Endothelial cell of umbilical vein (primary cell): ENCODE results near the gene BPIFA1. TPM values are rescaled to one million over a fixed set of nuclear protein-coding genes. Genes with fewer than 3 reads are reported as not detected.

Experiments used
- BruUV-seq: library from RNA; stranded (reverse); fragments of 400-500 nt; replicated peaks from 2 replicates; lab custom pipeline; 2021; lab: Mats Ljungman, UMichigan
- CTCF ChIA-PET: fragments of 300-600, 350-600 bp; sonication (Branson Sonifier 250); formaldehyde crosslinking; loops from one replicate; lab custom pipeline; 2021; ENCODE audit warnings: antibody characterized with exemption, inconsistent platforms; lab: Charles Lee
- POLR2A ChIA-PET: fragments of 300-600, 350-600 bp; sonication (Branson Sonifier 250); formaldehyde crosslinking; loops from one replicate; lab custom pipeline; 2021; ENCODE audit warnings: antibody characterized with exemption, inconsistent platforms; lab: Charles Lee
- DNase-seq: peaks from one replicate; pipeline ENCODE4 v3.0.0-alpha.2; 2011; ENCODE audit warnings: low read depth, low spot score
- FAIRE-seq: peaks from 2 replicates; lab custom pipeline; 2011; peaks lifted over from hg19 to GRCh38; lab: Jason Lieb, UNC
- H2AFZ ChIP-seq: 2 replicates; pipeline ENCODE4 v1.6.0; 2012; ENCODE audit warnings: low read depth, low read length, control low read depth, inconsistent platforms
- H3K27ac ChIP-seq: 2 replicates; pipeline ENCODE4 v1.5.1; 2011; ENCODE audit warnings: low read depth, mild to moderate bottlenecking, control low read depth, low read length, moderate library complexity; ENCODE audit not compliant: insufficient read depth
- H3K27me3 ChIP-seq, 2 experiments: 2 replicates each; pipeline versions ENCODE4 v1.6.0 to v1.6.1; 2011; ENCODE audit warnings: low read length in 2 of 2, mixed read lengths in 1 of 2; ENCODE audit not compliant: control insufficient read depth in 2 of 2, insufficient read depth in 2 of 2
- H3K36me3 ChIP-seq, 2 experiments: 2 replicates in 1 of 2; 3 replicates in 1 of 2; pipeline ENCODE4 v1.5.1; 2011; ENCODE audit warnings: low read length in 2 of 2, mild to moderate bottlenecking in 1 of 2, moderate library complexity in 1 of 2; ENCODE audit not compliant: control insufficient read depth in 2 of 2, insufficient read depth in 2 of 2; ENCODE audit errors: extremely low read depth in 1 of 2
- H3K4me1 ChIP-seq: 3 replicates; pipeline ENCODE4 v1.5.1; 2011; ENCODE audit warnings: mild to moderate bottlenecking, low read length; ENCODE audit not compliant: control insufficient read depth, insufficient read depth; ENCODE audit errors: extremely low read depth
- H3K4me2 ChIP-seq: 2 replicates; pipeline ENCODE4 v1.6.1; 2011; ENCODE audit warnings: low read length, control low read depth, mixed read lengths; ENCODE audit not compliant: insufficient read depth
- H3K4me3 ChIP-seq, 3 experiments: fragments of 200-600 bp in 1 of 3; sonication (generic), shearing (Covaris generic) in 1 of 3; replicated peaks in 1 of 3; 2 replicates each; pipeline ENCODE4 v1.5.1; 2011 to 2016; ENCODE audit warnings: control low read depth in 3 of 3, low read length in 3 of 3, mild to moderate bottlenecking in 2 of 3, inconsistent platforms in 1 of 3, low read depth in 1 of 3, moderate library complexity in 1 of 3; ENCODE audit not compliant: insufficient read depth in 1 of 3
- H3K79me2 ChIP-seq: 2 replicates; pipeline ENCODE4 v1.6.0; 2012; ENCODE audit warnings: low read length, inconsistent platforms; ENCODE audit not compliant: control insufficient read depth, insufficient read depth
- H3K9ac ChIP-seq: replicated peaks from 2 replicates; pipeline ENCODE3; 2011; ENCODE audit warnings: low read length, control low read depth; ENCODE audit not compliant: insufficient read depth; ENCODE audit errors: extremely low read depth
- H3K9me1 ChIP-seq: replicated peaks from 3 replicates; pipeline ENCODE4 v1.6.0; 2011; ENCODE audit warnings: mild to moderate bottlenecking, low read length; ENCODE audit not compliant: control insufficient read depth, insufficient read depth; ENCODE audit errors: extremely low read depth
- H3K9me3 ChIP-seq: replicated peaks from 2 replicates; pipeline ENCODE4 v1.5.1; 2012; ENCODE audit warnings: low read length, inconsistent platforms; ENCODE audit not compliant: control insufficient read depth, insufficient read depth
- H4K20me1 ChIP-seq: replicated peaks from 2 replicates; pipeline ENCODE3; 2011; ENCODE audit warnings: mild to moderate bottlenecking, low read length; ENCODE audit not compliant: control insufficient read depth, insufficient read depth; ENCODE audit errors: extremely low read depth
- CTCF ChIP-seq, 2 donors: IDR thresholded peaks; 1 replicate in 1 of 2; 2 replicates in 1 of 2; pipeline ENCODE4 v1.5.1; 2011; ENCODE audit warnings: low read length in 2 of 2, mild to moderate bottlenecking in 2 of 2, moderate library complexity in 2 of 2, control low read depth in 1 of 2, inconsistent platforms in 1 of 2, low read depth in 1 of 2; ENCODE audit not compliant: insufficient read depth in 1 of 2; ENCODE audit errors: extremely low read depth in 1 of 2
- EZH2 ChIP-seq: IDR thresholded peaks from 2 replicates; pipeline ENCODE4 v1.6.1; 2012; ENCODE audit warnings: borderline replicate concordance, low read depth, mild to moderate bottlenecking, moderate library complexity, low read length, inconsistent platforms; ENCODE audit not compliant: severe bottlenecking
- FOS ChIP-seq: IDR thresholded peaks from 2 replicates; pipeline ENCODE4 v1.6.1; 2011; ENCODE audit warnings: mild to moderate bottlenecking, low read length, moderate library complexity, borderline replicate concordance; ENCODE audit not compliant: insufficient read depth
- GATA2 ChIP-seq: IDR thresholded peaks from 2 replicates; pipeline ENCODE4 v1.7.0; 2011; ENCODE audit warnings: low read depth, mild to moderate bottlenecking, moderate library complexity, mixed read lengths, low read length; ENCODE audit not compliant: insufficient read length, insufficient read depth
- JUN ChIP-seq: IDR thresholded peaks from 2 replicates; pipeline ENCODE4 v1.6.1; 2011; ENCODE audit warnings: borderline replicate concordance, low read depth; ENCODE audit not compliant: insufficient read length, insufficient read depth
- MYC ChIP-seq: IDR thresholded peaks from one replicate; pipeline ENCODE4 v1.6.1; 2011; ENCODE audit warnings: mild to moderate bottlenecking, low read depth, low read length
- POLR2A ChIP-seq: IDR thresholded peaks from 2 replicates; pipeline ENCODE4 v1.6.1; 2012; ENCODE audit warnings: low read depth, mild to moderate bottlenecking, control low read depth, low read length
- POLR2AphosphoS5 ChIP-seq: IDR thresholded peaks from 2 replicates; pipeline ENCODE4 v1.6.1; 2012; ENCODE audit warnings: low read depth, mild to moderate bottlenecking, control low read depth, low read length, moderate library complexity; ENCODE audit not compliant: insufficient read depth
- dilution Hi-C: fragments of 300-500 bp; cut with MboI; formaldehyde crosslinking; loops from one replicate; pipeline ENCODE4 v1.15.0; 2019; ENCODE audit warnings: low sequenced_read_pairs; ENCODE audit not compliant: extremely low pct_ligation_motif_present
- intact Hi-C: fragments of 100-400 bp; cut with micrococcal nuclease; formaldehyde crosslinking; loops from one replicate; pipeline ENCODE4 v1.10.0; 2022
- polyA plus RNA-seq, 4 experiments: library from polyadenylated mRNA; depleted of rRNA in 3 of 4; stranded (reverse) in 3 of 4; unstranded in 1 of 4; fragments of >200 nt; gene quantifications; 2 replicates each; pipeline versions ENCODE4 v1.2.1 to v1.2.3, GENCODE V29; 2011 to 2012; ENCODE audit warnings: missing spikeins in 1 of 4
- total RNA-seq: library from RNA; stranded (reverse); gene quantifications from 2 replicates; pipeline ENCODE4 v1.2.3, GENCODE V29; 2021
- TF ChIP-seq, protein P1 (sequence below): IDR thresholded peaks from 2 replicates; pipeline ENCODE4 v1.6.1; 2011; ENCODE audit not compliant: insufficient read depth, insufficient read length

Gene BPIFA1
- total and polyA plus RNA-seq, 2 donors (not counting 3 experiments of a cell fraction or from before 2014, with no cell fraction given), result not detected

DNA sequence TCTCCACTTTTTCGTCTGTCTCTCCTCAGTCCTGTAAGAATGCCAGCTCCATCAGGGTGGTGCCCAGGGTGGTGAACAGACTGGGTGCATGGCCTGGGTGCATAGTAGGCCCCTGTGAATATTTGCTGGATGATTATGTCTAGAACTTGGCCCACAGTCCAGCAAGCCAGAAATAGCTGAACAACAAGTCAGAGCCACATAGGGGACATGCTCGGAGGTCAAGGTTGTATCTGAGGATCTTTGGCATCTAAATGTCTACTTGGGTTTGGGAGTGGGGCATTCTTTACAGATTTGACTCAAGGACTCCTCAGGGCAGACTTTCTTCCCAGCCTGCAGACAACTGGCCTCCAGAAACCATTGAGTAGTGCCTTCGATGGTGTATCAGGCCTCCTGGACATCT lies 36.8 kb upstream of the BPIFA1 start:
- no peaks in the 10 kb centered on the region for H3K4me1 ChIP-seq
- no peak overlapping the region for H2AFZ ChIP-seq
- POLR2A ChIA-PET, result no interaction called here
- CTCF ChIA-PET, result interaction anchor here (0.5 kb wide), 1 partner anchor 167 kb away, joined by 3 read pairs; no protein-coding TSS in a partner anchor
- no peaks in the 10 kb centered on the region for H3K9me3 ChIP-seq
- no peaks in the 10 kb centered on the region for H3K36me3 ChIP-seq
- H3K4me2 ChIP-seq, result no peak overlapping the region
- no peak for FAIRE-seq
- dilution Hi-C loops, result no loop called here
- no peaks in the 10 kb centered on the region for H4K20me1 ChIP-seq
- no peaks in the 10 kb centered on the region for H3K27me3 ChIP-seq
- no peak overlapping the region for H3K4me3 ChIP-seq
- H3K79me2 ChIP-seq, result no peaks in the 10 kb centered on the region
- no peak for DNase-seq
- no peak overlapping the region for H3K27ac ChIP-seq
- BruUV-seq, result no TSS peak
- intact Hi-C loops, result no loop called here
- TF ChIP-seq POLR2A, result no peak
- TF ChIP-seq EZH2, result no peak
- no peak for TF ChIP-seq GATA2
- TF ChIP-seq FOS, result no peak
- TF ChIP-seq CTCF (IDR thresholded peaks at IDR 0.05; ENCODE audit: extremely low read depth in 1 of 2, insufficient read depth in 1 of 2, low read depth in 1 of 2, low read length in 2 of 2), result no peak
- TF ChIP-seq MYC, result no peak
- TF ChIP-seq POLR2AphosphoS5, result no peak
- no peak for TF ChIP-seq JUN
- TF ChIP-seq, protein P1, sequence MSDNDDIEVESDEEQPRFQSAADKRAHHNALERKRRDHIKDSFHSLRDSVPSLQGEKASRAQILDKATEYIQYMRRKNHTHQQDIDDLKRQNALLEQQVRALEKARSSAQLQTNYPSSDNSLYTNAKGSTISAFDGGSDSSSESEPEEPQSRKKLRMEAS, result no peak
- H3K9ac ChIP-seq, result no peak overlapping the region
- H3K9me1 ChIP-seq, result no peaks in the 10 kb centered on the region
